ENCODE measurements around the gene CIRBP. TPM values are rescaled to one million over a fixed set of nuclear protein-coding genes. Genes with fewer than 3 reads are reported as not detected.

Gene CIRBP
- total RNA-seq, 1 donor from 2014 or later = 237 TPM

DNA sequence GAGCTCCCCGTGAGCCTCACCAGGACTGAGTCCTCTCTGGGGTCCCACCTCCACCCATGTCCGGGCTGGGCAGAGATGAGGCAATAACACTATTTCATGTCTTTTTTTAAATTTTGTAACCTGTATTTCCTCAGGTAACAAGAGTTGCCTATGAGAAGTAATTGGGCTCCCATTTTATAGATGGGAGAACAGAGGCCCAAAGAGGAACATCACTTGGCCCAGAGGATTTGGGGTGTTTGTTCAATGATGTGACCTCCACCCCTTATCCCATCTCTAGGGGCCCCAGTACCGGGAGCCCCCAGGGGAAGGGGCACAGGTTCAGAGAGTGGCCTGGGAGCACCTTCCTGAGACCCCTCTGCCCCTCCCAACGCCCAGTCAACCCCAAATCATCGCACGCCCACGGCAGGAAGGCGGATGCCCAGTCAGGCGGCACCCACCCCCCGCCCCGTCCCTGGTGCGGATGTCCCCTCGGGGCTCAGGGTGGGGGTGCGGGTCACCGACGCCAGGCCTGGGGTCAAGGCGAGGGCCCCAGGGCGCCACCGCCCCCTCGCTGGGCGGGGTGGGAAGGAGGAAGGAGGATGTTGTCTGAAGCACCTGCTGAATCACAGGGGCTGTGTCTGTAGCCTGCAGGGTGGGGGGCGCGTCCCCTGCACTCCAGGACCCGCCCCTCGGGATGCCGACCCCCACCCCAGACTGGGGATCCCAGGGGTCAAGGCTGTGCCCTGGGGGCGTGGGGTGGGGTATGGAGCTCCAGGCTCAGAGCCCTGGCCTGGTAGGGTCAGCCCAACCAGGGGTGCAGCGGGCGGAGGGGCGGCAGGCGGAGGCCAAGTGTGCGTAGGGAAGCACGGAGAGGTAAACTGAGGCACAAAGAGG is 9.0 kb upstream of the CIRBP start:
- DNase-seq = peak; percentile 86
- intact Hi-C loops (cut with micrococcal nuclease) = loop anchor here (1.0 kb wide), 2 partner anchors 9 to 11 kb away; partner anchors contain the start of gene CIRBP
- H3K4me3 Mint-ChIP-seq = peak overlapping the region; percentile 91
- peaks cover 38% of the 10 kb centered on the region for H3K4me1 Mint-ChIP-seq
- no peaks in the 10 kb centered on the region for H3K9me3 Mint-ChIP-seq
- no peaks in the 10 kb centered on the region for H3K27me3 Mint-ChIP-seq
- H3K36me3 Mint-ChIP-seq (ENCODE audit: low read depth) = peaks cover 26% of the 10 kb centered on the region
- H3K27ac Mint-ChIP-seq = peak overlapping the region; percentile 95

DNA sequence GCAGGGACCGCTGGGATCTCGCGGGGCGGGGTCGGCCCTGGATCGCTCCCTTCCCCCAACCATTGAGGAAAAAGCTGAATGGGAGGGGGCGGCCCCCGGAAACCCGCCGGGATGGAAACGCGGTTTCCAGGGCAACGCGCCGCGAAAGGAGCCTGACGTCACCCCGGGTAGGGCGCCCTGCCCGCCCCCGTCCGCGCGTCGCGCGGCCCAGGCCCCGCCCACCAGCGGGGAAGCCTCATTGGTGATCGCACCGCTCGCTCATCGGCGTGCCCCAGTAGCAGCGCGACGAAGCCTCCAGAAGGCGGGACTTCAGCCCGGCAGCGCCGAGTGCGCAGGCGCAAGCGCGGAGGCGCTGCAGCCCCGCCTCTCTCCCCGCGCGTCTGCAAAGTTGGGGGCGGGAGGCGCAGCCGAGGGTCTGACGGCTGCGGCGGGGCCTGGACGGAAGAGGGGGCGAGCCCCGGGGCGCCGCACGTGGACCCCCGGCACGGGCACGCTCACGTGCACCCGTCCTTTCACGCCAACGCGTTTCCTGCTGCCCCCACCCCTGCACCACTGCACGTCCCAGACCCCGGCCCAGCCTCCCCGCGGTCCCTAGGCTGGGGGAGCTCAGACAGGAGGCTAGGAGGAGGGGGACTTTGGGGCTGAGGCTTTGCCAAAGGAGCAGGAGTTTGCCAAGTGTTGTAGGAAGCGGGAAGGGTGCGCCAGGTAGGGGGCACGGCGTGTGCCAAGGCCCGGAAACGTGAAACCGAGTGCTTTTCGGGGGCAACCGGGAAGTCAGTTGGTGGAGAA is 8.2 kb upstream of the CIRBP start:
- no peaks in the 10 kb centered on the region for H3K27me3 Mint-ChIP-seq
- H3K9me3 Mint-ChIP-seq = no peaks in the 10 kb centered on the region
- H3K4me3 Mint-ChIP-seq = peak overlapping the region; percentile 91
- H3K4me1 Mint-ChIP-seq = peaks cover 43% of the 10 kb centered on the region
- H3K27ac Mint-ChIP-seq = peak overlapping the region; percentile 92
- H3K36me3 Mint-ChIP-seq (ENCODE audit: low read depth) = peaks cover 20% of the 10 kb centered on the region
- peak; percentile 99 for DNase-seq
- intact Hi-C loops (cut with micrococcal nuclease) = loop anchor here (1.0 kb wide), 1 partner anchor 8 kb away; the partner anchor contains the start of gene CIRBP

DNA sequence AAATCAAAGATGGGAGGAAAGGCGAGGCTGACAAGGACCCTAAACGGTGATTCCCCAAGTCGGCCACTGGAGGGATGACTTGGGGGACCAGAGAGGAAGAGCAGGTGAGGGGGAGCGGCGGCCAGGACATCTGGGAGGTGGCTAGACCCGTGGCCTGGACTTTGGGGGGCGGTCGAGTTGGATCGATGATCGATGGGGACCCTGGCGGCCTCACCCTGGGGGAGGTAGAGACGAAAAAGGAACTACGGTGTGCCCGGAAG is 7.7 kb upstream of the CIRBP start:
- H3K9me3 Mint-ChIP-seq = no peaks in the 10 kb centered on the region
- H3K27ac Mint-ChIP-seq = peak overlapping the region; percentile 92
- intact Hi-C loops (cut with micrococcal nuclease) = no loop called here
- H3K27me3 Mint-ChIP-seq = no peaks in the 10 kb centered on the region
- peaks cover 43% of the 10 kb centered on the region for H3K4me1 Mint-ChIP-seq
- H3K36me3 Mint-ChIP-seq (ENCODE audit: low read depth) = peaks cover 16% of the 10 kb centered on the region
- no peak for DNase-seq
- peak overlapping the region; percentile 91 for H3K4me3 Mint-ChIP-seq

DNA sequence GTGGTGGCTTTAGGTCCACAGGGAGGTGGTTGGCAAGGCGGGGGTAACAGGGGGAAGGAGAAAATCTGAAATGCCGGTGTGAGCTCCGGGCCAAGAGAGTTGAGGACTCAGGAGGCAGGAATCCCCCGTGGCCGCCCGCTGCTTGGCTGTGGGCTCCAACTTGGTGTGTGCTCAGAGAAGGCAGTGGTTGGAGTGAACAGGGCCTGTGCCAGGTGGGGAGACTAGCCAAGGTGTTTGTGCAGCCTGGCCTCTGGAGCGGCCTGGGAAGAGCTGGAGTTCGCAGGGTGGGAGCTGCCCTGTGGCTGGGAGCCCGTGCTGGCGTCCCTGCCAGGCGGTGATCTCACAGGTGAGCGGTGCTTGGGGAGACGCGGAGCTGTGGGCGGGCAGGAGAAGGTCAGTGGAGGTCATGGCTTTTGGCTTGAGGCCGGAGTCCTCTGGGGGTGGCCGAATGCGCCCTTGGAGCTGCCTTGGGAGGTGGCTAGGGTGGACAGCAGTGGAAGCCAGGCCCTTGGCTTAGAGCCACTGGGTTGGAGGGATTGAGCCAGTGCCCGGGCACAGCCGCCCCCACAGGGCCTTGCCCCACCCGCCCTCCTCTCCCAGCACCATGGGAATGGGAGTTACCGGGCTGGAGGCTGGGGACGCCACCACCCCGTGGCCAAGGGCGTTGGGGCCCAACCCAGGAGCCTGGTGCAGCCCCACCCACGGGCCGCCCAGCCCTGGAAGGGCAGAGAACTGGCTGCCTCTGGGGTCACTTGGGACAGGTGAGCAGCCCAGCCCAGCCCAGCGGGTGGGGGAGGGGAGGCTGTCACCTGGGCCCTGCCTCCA is 7.1 kb upstream of the CIRBP start:
- Mint-ChIP-seq H3K27me3 (no peaks in the 10 kb centered on the region), H3K4me1 (peaks cover 43% of the 10 kb centered on the region), H3K9me3 (no peaks in the 10 kb centered on the region), H3K27ac (peak overlapping the region; percentile 92), H3K36me3 (ENCODE audit: low read depth) (peaks cover 15% of the 10 kb centered on the region), H3K4me3 (peak overlapping the region; percentile 91)
- peak; percentile 78 for DNase-seq
- intact Hi-C loops (cut with micrococcal nuclease) = no loop called here

DNA sequence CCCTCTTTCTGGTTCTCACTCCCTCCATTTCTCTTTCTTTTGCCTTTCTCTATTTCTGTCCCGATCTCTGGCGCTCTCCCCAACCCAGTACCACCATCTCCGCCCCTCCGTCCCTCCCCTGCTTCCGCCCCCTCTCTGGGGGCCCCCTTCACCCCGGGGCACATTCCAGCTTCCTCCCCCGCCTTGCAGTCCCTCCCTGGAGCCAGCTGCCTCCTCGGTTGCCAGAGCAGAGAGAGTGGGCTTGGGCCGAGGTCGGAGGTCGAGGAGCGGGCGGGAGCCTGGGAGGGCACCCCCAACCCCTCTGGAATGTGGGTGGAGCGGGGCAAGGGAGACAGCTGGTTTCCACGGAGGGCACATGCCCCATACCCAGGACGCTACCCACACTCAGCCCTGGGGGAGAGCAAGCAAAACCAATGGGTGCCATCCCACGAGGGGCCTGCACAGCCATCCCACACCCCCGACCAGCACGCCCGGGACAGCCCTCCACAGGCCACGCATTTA is 6.5 kb upstream of the CIRBP start:
- Mint-ChIP-seq H3K9me3 (no peaks in the 10 kb centered on the region), H3K27ac (peak overlapping the region; percentile 37), H3K4me3 (peak overlapping the region; percentile 46), H3K4me1 (peaks cover 43% of the 10 kb centered on the region), H3K27me3 (no peaks in the 10 kb centered on the region), H3K36me3 (ENCODE audit: low read depth) (peaks cover 11% of the 10 kb centered on the region)
- intact Hi-C loops (cut with micrococcal nuclease) = no loop called here
- DNase-seq = no peak

DNA sequence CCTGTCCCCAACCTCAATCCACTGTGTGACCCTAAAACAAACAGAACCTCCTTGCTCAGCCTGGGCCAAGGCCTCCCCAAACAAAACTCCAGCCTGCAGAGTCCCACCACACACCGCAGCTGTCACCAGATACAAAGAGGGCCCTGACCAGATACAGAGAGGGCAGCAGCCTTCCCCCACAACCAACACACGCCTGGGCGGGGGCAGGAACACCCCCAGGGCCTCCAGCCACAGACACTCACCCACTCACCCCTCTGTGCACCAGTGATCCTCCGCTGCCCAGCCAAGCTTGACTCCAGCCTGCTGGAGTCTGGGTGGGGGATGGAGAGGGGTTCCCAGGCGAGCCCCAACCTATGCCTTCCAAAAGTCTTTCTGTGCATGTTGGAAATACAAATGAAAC is 5.9 kb upstream of the CIRBP start:
- DNase-seq = no peak
- Mint-ChIP-seq H3K27ac (peak overlapping the region; percentile 58), H3K9me3 (no peaks in the 10 kb centered on the region), H3K4me3 (peak overlapping the region; percentile 46), H3K27me3 (no peaks in the 10 kb centered on the region), H3K36me3 (ENCODE audit: low read depth) (peaks cover 7% of the 10 kb centered on the region), H3K4me1 (peaks cover 44% of the 10 kb centered on the region)
- intact Hi-C loops (cut with micrococcal nuclease) = no loop called here

DNA sequence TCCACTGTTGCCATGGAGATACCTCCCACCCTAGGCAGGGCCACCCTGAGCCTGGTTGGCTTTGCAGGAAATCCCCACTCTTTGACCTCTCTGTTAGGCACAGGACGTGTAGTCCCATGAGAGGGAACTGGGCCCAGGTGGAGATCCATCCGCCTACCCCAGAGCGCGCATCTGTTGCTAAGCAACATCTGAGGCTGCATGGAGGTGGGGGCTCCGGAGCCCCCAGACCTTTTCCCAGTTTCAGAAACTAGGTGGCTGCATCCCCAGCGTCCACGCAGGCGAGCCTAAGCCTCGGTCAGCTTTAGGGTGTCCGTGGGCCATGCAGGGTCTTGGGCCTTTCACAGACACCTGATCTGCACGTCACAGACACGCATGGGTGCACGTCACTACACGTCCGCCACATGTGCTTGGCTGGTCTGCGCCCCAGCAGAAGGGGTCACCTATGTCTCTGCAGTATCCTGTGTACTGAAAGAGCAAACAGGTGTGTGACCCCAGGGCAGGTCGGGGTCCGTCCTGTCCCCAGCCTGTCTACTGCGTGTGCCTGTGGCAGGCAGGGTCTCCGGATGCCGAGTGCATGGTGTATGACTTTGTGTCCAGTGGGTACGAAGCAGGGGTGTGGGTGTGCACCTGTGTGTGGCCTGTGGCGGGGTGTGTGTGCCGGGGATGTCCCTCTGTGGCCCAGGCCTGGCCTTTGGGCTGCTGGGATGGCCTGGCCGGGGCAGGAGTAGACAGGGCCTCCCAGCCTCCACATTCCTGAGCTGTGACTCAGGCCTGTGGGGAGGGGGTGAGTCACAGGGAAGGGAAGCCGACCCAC is 4.1 kb upstream of the CIRBP start:
- peak overlapping the region; percentile 63 for H3K4me3 Mint-ChIP-seq
- no peaks in the 10 kb centered on the region for H3K9me3 Mint-ChIP-seq
- peaks cover 35% of the 10 kb centered on the region for H3K4me1 Mint-ChIP-seq
- intact Hi-C loops (cut with micrococcal nuclease) = no loop called here
- H3K36me3 Mint-ChIP-seq (ENCODE audit: low read depth) = peaks cover 3% of the 10 kb centered on the region
- DNase-seq = no peak
- peak overlapping the region; percentile 15 for H3K27ac Mint-ChIP-seq
- H3K27me3 Mint-ChIP-seq = no peaks in the 10 kb centered on the region

DNA sequence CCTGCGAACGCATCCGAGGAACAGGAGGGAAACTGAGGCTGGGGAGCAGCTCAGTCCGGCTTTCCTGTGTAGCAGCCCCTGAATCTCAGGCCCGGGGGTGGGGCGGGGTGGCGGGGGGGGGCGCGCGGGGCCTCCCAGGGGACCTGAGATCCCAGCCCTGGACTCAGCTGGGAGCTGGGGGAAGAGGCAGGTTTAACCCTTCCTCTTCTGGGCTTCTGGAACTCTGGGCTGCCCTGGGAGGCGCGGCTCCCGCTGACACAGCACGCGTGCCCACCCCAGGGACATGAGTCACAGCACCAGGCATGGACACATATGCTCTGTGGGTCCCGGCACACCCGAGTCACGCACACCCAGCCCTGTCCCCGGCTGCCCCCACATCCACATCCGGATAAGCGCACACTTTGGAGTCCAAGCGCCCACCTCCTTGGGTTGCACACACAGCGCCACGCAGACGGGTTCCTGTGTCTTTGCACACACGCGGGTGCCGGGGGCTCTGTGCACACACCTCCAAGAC is 3.5 kb upstream of the CIRBP start:
- Mint-ChIP-seq H3K27ac (peak overlapping the region; percentile 15), H3K27me3 (no peaks in the 10 kb centered on the region), H3K4me3 (peak overlapping the region; percentile 71), H3K36me3 (ENCODE audit: low read depth) (peaks cover 8% of the 10 kb centered on the region), H3K4me1 (peaks cover 41% of the 10 kb centered on the region), H3K9me3 (no peaks in the 10 kb centered on the region)
- peak; percentile 79 for DNase-seq
- intact Hi-C loops (cut with micrococcal nuclease) = loop anchor here (1.0 kb wide), 1 partner anchor 21 kb away; no protein-coding TSS in a partner anchor

DNA sequence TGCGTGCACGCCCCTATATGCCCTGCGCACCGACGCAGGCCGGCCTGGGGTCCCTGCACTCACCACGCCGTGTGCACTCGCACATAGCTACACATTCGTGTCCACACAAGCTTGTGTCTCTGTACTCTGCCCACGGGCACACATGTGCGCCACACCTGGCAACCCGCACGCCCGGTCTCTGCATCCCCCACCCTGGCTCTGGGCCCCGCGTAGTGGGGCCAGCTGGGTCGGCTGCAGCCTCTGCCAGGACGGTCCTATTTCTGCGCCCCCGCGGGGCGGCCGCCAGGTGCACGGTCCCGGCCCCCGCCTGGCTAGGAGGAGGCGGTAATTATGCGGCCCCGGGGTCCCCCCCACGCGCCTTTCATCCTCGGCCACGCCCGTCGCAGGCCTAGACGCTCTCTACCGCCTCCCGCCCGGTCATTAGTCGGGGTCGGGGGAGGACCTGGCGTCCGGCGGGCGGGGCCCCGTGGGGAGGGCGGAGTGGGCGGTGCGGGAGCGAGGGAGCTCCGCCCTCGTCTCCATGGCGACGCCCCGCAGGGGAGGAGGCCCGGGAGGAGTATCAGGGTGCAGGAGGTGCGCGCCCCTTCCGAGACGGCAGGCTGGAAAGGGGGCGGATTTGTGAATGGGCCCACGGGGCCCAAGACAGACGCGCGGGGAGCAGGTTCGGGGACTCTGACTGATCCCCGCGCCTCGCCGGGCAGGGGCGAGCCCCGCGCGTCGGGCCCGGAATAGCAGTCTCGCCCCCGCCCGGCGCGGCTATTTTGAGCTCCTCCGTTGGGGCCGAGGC is 2.8 kb upstream of the CIRBP start:
- Mint-ChIP-seq H3K36me3 (ENCODE audit: low read depth) (peaks cover 15% of the 10 kb centered on the region), H3K9me3 (no peaks in the 10 kb centered on the region), H3K4me1 (peaks cover 46% of the 10 kb centered on the region), H3K27me3 (no peaks in the 10 kb centered on the region), H3K27ac (peak overlapping the region; percentile 48), H3K4me3 (peak overlapping the region; percentile 71)
- DNase-seq = peak; percentile 98
- intact Hi-C loops (cut with micrococcal nuclease) = loop anchor here (1.0 kb wide), 1 partner anchor 22 kb away; no protein-coding TSS in a partner anchor

DNA sequence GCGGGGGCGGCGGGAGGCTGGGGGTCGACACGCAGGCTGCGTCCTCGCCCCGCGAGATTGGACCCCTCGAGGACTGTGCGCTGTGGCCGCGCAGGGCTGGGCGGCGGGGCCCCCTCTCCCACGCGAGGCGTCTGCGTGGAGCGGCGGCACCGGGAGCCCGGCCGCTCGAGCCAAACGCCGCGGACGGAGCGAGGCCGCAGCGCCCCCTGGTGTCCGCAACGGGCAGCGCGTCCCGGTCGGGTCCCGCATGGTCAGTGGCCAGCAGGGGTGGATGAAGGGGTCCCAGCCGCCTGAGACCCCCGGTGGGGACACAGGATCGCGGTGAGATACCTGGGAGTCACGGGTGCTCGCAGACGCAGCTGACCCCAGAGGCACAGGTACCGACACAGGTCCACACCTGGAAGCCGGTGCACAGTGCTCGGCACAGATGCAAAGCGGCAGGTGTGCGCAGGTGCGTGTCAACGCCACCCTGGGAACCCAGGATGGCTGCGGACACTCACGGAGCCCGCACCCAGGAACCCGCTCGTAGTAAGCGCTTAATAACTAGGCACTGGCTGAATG is 2.1 kb upstream of the CIRBP start:
- Mint-ChIP-seq H3K27me3 (no peaks in the 10 kb centered on the region), H3K4me3 (peak overlapping the region; percentile 71), H3K4me1 (peaks cover 44% of the 10 kb centered on the region), H3K36me3 (ENCODE audit: low read depth) (peaks cover 22% of the 10 kb centered on the region), H3K27ac (peak overlapping the region; percentile 69), H3K9me3 (no peaks in the 10 kb centered on the region)
- DNase-seq = peak; percentile 95
- intact Hi-C loops (cut with micrococcal nuclease) = loop anchor here (1.0 kb wide), 1 partner anchor 23 kb away; no protein-coding TSS in a partner anchor

DNA sequence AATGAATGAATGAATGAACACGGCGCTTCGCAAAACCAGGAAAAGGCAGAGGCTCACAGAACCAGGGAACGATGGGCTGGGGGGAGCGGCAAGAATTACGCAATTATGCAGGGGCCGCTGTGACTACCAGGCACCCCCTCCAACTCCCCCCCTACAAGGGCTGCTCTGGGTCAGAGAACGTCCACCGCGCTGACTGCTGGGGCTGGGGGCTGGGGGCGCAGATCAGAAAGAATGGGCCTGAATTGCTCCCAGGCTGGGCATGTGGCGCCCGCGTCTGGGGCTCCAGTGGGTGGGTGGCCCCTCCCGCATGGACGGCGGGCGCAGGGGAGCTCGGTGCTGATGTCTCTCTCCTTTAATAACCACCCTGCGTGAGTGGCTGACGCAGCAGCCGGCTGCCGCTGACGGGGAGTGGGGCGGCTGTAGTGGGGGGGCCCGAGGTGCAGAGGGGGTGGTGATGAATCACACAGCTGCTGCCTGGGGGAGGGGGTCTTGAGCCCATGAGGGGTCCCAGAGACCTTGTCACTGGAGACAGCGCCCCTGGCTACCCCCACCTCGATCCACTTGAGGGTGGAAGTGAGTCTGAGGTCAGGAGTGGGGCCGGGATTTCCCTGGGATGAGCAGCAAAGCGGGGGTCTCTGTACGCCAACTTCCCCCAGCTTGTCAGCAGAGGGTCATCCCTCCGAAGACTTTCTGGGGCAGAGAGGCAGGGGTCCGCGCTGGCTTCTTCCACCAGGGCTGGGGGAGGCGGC is 1.5 kb upstream of the CIRBP start:
- H3K27ac Mint-ChIP-seq = peak overlapping the region; percentile 69
- H3K4me1 Mint-ChIP-seq = peaks cover 46% of the 10 kb centered on the region
- DNase-seq = no peak
- no peaks in the 10 kb centered on the region for H3K27me3 Mint-ChIP-seq
- intact Hi-C loops (cut with micrococcal nuclease) = no loop called here
- H3K36me3 Mint-ChIP-seq (ENCODE audit: low read depth) = peaks cover 27% of the 10 kb centered on the region
- no peaks in the 10 kb centered on the region for H3K9me3 Mint-ChIP-seq
- peak overlapping the region; percentile 71 for H3K4me3 Mint-ChIP-seq

Measured in activated CD4-positive, alpha-beta T cell treated with anti-CD3 and anti-CD28 coated beads, Interleukin-2, amount 10 ng/mL, durations not matched to agents 24 days and 14 days (primary cell).